Measurements from ENCODE around the gene CRYL1. TPM values are rescaled to one million over a fixed set of nuclear protein-coding genes. Genes with fewer than 3 reads are reported as not detected.

Gene CRYL1
- total and polyA plus RNA-seq, 2 of the 4 experiments (the other 2 are of a cell fraction) = 11.7 to 16.4 TPM

DNA sequence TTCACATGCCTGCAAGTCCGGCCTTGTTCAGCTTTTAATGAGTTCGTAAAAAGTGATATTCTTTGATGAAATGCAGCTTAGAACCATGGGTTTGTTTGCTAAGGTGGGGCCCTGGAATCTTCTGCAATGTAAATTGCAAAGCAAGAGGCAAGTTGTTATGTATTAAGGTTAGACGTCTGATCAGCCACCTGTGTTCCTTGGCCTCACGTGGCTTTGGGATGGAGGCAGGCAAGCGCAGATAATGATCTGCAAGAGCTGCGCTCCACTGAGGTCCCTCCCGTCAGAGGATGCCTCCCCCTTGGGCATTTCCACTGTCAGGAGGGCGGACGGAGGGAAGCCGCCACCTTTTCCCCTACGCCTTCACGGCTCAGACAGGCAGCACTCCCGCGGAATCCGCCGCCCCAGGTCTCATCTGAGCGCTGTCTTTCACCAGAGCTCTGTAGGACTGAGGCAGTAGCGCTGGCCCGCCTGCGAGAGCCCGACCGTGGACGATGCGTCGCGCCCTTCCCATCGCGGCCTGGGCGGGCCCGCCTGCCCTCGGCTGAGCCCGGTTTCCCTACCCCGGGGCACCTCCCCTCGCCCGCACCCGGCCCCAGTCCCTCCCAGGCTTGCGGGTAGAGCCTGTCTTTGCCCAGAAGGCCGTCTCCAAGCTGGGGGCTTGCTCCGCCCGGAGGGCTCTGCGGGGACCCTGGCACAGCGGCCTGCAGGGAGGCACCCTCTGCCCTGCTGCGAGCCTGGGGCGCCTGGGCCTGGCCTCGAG lies 110.9 kb downstream of the CRYL1 start:
- H2BK120ac ChIP-seq (ENCODE audit: low read depth, low read length) = no peak overlapping the region
- no peak overlapping the region for H3K4me3 ChIP-seq (ENCODE audit: insufficient read depth, low read depth, low read length)
- DNase-seq = no peak
- peak overlapping the region; percentile 51 for H2AFZ ChIP-seq (replicated peaks; ENCODE audit: low read length, poor library complexity)
- no peak overlapping the region; the same call in 1 of the 2 replicates for H3K4ac ChIP-seq (ENCODE audit: low read depth, low read length)
- H3K79me1 ChIP-seq (ENCODE audit: low read depth in 1 of 2, low read length in 2 of 2) = no peaks in the 10 kb centered on the region
- TF ChIP-seq, protein P1, sequence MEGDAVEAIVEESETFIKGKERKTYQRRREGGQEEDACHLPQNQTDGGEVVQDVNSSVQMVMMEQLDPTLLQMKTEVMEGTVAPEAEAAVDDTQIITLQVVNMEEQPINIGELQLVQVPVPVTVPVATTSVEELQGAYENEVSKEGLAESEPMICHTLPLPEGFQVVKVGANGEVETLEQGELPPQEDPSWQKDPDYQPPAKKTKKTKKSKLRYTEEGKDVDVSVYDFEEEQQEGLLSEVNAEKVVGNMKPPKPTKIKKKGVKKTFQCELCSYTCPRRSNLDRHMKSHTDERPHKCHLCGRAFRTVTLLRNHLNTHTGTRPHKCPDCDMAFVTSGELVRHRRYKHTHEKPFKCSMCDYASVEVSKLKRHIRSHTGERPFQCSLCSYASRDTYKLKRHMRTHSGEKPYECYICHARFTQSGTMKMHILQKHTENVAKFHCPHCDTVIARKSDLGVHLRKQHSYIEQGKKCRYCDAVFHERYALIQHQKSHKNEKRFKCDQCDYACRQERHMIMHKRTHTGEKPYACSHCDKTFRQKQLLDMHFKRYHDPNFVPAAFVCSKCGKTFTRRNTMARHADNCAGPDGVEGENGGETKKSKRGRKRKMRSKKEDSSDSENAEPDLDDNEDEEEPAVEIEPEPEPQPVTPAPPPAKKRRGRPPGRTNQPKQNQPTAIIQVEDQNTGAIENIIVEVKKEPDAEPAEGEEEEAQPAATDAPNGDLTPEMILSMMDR (conservative IDR thresholded peaks at IDR 0.05; ENCODE audit: low read depth, low read length) = no peak
- TF ChIP-seq RFX5 (IDR thresholded peaks at IDR 0.05; ENCODE audit: low read depth, low read length) (no peak), MAFK (IDR thresholded peaks at IDR 0.05; ENCODE audit: low read depth, low read length) (no peak), NFE2L2 (IDR thresholded peaks at IDR 0.05; ENCODE audit: low read depth, low read length) (no peak), CEBPB (IDR thresholded peaks at IDR 0.05; ENCODE audit: low read depth, low read length) (no peak), MXI1 (IDR thresholded peaks at IDR 0.05; ENCODE audit: borderline replicate concordance, low read depth, low read length) (no peak), MAZ (IDR thresholded peaks at IDR 0.05; ENCODE audit: borderline replicate concordance, low read depth, low read length) (no peak), CHD1 (IDR thresholded peaks at IDR 0.05; ENCODE audit: low read depth, low read length) (no peak), SMC3 (IDR thresholded peaks at IDR 0.05; ENCODE audit: low read depth, low read length) (no peak), POLR2A (IDR thresholded peaks at IDR 0.05; ENCODE audit: low read depth, low read length) (no peak)
- TF ChIP-seq, protein P2, sequence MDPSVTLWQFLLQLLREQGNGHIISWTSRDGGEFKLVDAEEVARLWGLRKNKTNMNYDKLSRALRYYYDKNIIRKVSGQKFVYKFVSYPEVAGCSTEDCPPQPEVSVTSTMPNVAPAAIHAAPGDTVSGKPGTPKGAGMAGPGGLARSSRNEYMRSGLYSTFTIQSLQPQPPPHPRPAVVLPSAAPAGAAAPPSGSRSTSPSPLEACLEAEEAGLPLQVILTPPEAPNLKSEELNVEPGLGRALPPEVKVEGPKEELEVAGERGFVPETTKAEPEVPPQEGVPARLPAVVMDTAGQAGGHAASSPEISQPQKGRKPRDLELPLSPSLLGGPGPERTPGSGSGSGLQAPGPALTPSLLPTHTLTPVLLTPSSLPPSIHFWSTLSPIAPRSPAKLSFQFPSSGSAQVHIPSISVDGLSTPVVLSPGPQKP (IDR thresholded peaks at IDR 0.05; ENCODE audit: borderline replicate concordance, low read depth, low read length) = no peak
- BruUV-seq (replicated peaks) = no TSS peak
- no peak overlapping the region for H3K14ac ChIP-seq (replicated peaks; ENCODE audit: low read depth, low read length)
- no peak overlapping the region for H4K5ac ChIP-seq (ENCODE audit: low read depth, low read length)
- intact Hi-C loops (cut with micrococcal nuclease) = no loop called here
- no peak for ATAC-seq (ENCODE audit: low read depth)
- H3K27me3 ChIP-seq (ENCODE audit: control insufficient read depth, insufficient read depth, low read length) = peaks cover 9% of the 10 kb centered on the region
- H3K36me3 ChIP-seq (ENCODE audit: control insufficient read depth, insufficient read depth, low read length) = no peaks in the 10 kb centered on the region
- H3K4me1 ChIP-seq (ENCODE audit: control insufficient read depth, insufficient read depth, low read length) = peaks cover 7% of the 10 kb centered on the region
- H3K4me2 ChIP-seq (ENCODE audit: low read depth, low read length) = no peak overlapping the region
- H4K8ac ChIP-seq (ENCODE audit: low read depth in 2 of 2, low read length in 2 of 2) = no peak overlapping the region
- H2BK20ac ChIP-seq (ENCODE audit: low read depth, low read length) = no peak overlapping the region
- POLR2A ChIA-PET (ENCODE audit: unreplicated experiment) = no interaction called here
- H3K18ac ChIP-seq (ENCODE audit: low read depth, low read length) = no peak overlapping the region
- no peak overlapping the region for H3K9ac ChIP-seq (ENCODE audit: low read depth, low read length)
- H4K91ac ChIP-seq (ENCODE audit: insufficient read depth, low read depth, low read length) = no peak overlapping the region
- dilution Hi-C loops (cut with HindIII; ENCODE audit: low sequenced_read_pairs, unreplicated experiment) = no loop called here
- H2AK9ac ChIP-seq (replicated peaks; ENCODE audit: low read depth, low read length, poor library complexity) = no peak overlapping the region
- H3K23ac ChIP-seq (ENCODE audit: low read depth, low read length) = no peak overlapping the region
- in situ Hi-C loops (cut with MboI; ENCODE audit: low sequenced_read_pairs) = no loop called here
- no peak overlapping the region for H3K56ac ChIP-seq (ENCODE audit: extremely low read depth, insufficient read depth, low read length)
- H3K27ac ChIP-seq (ENCODE audit: insufficient read depth, low read length) = no peak overlapping the region
- WGBS, 2 experiments (ENCODE audit: extremely low coverage in 2 of 2, insufficient read length in 1 of 2) = 70% methylated on average over 13 of the region's 45 CpGs; no CpG with 5 or more reads in 1 of the 2 experiments
- no peaks in the 10 kb centered on the region for H3K9me3 ChIP-seq (ENCODE audit: control insufficient read depth, insufficient read depth, low read length)
- peaks cover 4% of the 10 kb centered on the region for H4K20me1 ChIP-seq (ENCODE audit: insufficient read depth, low read length)
- no peak overlapping the region for H2BK5ac ChIP-seq (ENCODE audit: low read depth, low read length, poor library complexity, severe bottlenecking)
- CTCF ChIA-PET = no interaction called here
- no peak overlapping the region for H2BK15ac ChIP-seq (ENCODE audit: low read depth, low read length)
- H2AK5ac ChIP-seq (ENCODE audit: low read depth, low read length) = no peak overlapping the region; the same call in 1 of the 2 replicates
- peaks cover 6% of the 10 kb centered on the region; the same call in 1 of the 2 replicates for H3K9me1 ChIP-seq (ENCODE audit: insufficient read depth, low read length)
